GM21423 (cell line): ENCODE results near the gene TRABD2B.
"Not testable (repeated sequence)": the region's sequence is repeated elsewhere in the genome, so short reads cannot be mapped to it uniquely, and the experiment has no call there.

ENCODE experiments used
- ATAC-seq: cut with Tn5 transposase; IDR thresholded peaks from one replicate; pipeline ENCODE4 v1.9.1; 2021; ENCODE audit warnings: mild to moderate bottlenecking, moderate library complexity; ENCODE audit not compliant: unreplicated experiment

Gene TRABD2B

DNA sequence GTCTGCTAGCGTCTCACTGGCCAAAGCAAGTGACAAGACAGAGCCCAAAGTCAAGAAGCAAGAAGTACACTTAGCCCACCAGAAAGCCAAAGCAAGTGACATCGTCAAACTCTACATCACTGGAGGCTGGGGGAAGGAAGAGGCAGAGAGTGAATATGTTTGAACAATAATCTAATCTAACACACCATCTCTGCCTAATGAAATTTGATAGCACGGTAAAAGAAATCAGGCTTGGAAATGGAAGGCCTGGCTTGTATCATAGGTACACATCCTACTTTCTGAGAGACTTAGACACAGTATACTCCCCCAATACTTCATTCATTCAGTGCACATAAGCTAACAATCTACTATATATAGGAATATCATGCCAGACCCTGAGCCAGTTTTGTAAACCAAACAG is 26.3 kb downstream of the TRABD2B start:
- no peak for ATAC-seq

DNA sequence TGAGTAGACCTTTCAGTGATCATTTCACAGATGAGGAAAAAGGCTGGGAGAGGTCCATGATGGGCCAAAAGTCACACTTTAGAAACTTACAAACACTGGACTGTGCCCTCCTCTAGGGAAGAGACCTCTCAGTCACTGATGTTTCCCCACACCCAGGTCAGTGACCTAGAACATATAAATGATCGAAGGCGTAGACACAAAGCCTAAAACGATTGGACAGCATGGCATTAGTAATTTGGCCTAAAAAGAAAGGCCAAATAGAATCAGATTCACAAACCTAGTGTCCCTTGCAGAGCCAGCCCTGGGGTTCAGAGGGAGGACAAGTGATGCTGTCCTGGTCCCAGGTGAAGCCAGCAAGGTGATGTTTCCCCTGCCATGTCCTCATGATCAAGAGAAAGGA is 27.7 kb downstream of the TRABD2B start:
- no peak for ATAC-seq

DNA sequence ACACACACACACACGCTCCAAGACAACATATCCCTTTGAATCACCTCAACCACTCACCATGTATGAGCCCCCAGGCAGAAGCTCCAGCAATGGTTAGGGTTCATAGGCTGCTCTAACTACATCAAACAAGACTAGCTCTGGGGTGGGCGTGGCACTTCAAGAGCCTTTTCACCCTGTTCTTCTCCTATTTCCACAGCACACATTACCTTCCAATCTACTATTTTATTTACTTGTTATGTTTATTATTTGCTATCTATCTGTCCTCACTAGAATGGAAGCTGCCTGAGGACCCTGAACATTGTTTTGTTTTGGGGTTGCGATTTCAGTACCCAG is 28.7 kb downstream of the TRABD2B start:
- no peak for ATAC-seq

DNA sequence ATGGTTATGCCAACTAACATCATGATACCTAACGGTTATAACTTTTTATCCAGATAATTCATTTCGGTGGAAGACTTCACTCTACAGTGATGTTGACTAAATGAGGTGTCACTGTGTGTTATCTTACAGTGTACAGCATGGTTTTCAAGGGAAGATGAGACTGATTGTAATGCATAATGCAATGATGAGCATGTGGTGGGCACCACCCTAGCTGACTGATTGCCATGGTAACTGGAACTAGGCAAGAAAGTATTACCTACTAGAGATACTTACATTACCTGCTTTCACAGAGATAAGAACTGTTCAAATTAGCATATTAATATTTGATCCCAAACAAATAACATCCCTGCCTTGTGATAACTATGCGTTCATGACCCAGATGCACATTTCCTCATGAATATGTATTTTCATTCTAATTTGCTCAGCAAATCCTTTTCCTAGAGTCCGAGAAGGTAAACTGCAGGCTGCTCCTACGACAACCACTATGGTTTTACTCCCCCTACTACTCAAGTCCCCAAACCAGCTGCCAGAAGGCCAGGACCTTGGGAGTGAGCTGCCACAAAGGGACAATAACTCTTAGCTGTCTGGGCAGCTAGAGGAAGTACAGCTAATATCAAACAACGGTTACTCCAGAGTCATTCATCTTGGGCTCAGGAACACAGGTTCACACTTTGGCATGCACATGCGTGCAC is 29.2 kb downstream of the TRABD2B start:
- no peak for ATAC-seq

DNA sequence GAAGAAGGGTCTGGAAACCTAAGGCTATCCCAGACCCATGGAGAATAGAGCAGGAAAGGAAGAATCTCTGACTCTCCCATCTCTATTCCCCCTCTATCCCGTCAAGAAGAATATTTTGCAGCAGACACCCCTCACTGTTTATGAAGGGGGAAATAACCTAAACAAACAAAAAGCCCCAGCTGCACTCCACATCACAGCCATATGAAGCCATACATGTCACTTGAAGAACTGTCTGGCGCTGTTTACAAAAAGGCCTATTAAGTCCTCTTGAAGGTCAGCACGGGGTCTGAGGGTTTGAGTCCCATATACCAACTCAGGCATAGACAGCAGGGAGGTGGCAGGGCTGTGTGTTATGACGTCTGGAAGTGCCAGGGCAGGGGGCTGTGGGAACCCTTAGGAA is 31.4 kb downstream of the TRABD2B start:
- no peak for ATAC-seq

DNA sequence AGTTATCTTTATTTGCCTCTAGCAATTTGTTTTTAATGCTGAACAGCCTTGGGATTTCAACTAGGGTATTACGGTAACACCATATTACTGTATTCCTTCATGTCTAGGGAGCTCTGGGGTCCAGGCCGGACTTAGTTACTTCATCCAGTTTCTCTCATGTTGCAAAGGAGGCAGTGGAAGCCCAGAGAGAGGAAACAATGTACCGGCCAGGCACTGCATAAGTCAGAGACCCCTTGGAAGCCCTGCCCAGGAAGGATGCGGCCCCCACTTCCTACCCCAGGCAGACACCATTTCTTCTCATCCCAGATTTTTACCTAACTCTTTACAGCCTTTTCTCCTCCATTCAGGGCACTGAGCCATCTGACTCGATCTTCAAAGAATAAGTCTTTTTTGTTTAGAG is 32.5 kb downstream of the TRABD2B start:
- ATAC-seq: no peak

DNA sequence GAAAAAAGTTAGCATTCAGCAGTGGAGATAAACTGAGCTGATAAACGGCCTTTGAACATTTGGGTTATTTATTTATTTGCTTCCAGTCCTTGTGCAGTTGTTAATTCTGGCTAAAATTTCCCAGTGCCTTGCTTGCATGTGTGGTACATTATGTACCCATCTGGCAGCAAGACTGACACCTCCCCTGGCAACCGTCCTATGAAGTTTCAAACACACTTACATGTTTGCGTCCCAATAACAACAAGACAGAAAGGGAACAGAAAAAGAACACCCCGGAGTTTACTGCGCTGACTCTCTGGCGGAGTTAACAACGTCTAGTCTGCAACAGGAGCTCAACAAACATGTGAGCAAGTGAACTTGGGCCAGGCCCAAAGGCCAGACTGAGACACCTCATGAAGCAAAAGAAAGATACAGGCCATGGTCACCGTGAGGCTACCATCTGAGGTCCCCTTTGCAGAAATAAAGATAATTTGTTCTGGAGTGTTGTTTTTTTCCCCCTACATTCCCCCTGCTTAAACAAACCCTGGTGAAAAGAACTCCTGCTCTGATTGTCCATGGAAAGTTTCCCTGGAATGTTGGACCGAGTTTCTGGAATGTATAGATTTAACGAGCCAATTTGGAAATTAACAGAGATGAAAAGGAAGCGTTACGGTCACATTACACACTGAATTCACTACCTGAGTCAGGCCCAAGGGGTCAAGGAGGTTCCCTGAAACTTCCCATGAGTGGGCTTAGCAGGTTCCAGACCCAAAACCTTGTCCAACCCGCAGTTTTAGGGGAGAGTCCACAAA is 33.4 kb downstream of the TRABD2B start:
- ATAC-seq: no peak

DNA sequence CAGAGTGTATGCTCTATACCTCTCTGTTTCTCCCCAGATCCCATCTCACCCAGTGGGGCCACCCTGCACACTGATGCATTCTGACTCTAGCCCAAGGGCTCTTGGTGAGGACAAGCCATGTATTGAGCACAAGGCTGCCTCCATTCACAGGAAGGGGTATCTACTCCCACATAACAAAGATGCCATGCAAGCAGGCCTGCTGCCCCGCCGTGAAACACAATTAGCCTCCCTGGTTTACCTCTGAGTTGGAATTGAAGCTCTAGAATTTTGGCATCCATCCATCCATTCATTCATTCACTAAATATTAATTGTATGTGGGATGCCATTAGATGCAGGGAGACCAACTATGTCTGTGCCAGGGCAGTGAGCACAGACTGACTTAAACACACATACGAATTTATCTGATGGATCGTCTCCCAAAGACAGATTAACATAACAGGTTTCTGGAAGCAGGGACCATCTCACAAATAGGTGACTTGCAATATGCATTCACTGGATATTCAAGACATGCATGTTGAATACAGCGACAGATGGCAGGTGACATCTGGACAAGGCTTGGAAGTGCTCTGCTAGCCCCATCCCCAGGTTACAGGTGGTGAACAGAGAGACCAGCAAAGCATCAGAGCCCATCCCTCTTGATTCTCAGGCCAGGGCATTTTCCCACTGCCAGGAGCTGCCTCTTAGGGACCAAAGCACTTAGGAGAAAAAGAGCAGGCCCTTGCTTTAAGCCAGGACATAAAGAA is 34.3 kb downstream of the TRABD2B start:
- ATAC-seq: no peak

DNA sequence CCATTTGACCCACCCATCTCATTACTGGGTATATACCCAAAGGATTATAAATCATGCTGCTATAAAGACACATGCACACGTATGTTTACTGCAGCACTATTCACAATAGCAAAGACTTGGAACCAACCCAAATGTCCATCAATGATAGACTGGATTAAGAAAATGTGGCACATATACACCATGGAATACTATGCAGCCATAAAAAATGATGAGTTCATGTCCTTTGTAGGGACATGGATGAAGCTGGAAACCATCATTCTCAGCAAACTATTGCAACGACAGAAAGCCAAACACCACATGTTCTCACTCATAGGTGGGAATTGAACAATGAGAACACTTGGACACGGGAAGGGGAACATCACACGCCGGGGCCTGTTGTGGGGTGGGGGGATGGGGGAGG is 35.4 kb downstream of the TRABD2B start:
- not testable (repeated sequence) for ATAC-seq

DNA sequence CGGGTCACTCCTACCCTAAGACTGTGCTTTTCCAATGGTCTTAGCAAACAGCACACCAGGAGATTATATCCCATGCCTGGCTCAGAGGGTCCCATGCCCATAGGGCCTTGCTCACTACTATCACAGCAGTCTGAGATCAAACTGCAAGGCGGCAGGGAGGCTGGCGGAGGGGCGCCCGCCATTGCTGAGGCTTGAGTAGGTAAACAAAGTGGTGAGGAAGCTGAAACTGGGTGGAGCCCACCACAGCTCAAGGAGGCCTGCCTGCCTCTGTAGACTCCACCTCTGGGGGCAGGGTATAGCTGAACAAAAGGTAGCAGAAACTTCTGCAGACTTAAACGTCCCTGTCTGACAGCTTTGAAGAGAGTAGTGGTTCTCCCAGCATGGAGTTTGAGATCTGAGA is 40.7 kb downstream of the TRABD2B start:
- not testable (repeated sequence) for ATAC-seq

DNA sequence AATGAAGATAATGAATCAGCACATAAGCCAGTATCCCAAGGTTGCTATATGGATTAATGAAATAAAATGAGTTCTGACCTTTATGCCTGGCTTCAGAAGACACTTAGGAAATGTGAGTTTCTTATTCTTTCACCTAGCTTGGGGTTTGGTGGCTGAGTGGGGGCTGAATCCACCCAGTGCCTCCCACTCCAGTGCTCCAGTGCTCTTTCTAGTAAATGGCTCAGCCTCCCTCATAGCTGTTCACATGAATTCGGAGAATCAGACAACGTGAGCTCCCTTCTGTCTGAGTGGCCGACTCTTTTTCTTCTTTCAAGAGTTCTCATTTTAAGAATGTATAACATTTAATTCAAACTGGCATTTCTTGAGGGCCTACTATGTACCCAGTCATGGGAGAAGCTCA is 43.5 kb downstream of the TRABD2B start:
- ATAC-seq: no peak

DNA sequence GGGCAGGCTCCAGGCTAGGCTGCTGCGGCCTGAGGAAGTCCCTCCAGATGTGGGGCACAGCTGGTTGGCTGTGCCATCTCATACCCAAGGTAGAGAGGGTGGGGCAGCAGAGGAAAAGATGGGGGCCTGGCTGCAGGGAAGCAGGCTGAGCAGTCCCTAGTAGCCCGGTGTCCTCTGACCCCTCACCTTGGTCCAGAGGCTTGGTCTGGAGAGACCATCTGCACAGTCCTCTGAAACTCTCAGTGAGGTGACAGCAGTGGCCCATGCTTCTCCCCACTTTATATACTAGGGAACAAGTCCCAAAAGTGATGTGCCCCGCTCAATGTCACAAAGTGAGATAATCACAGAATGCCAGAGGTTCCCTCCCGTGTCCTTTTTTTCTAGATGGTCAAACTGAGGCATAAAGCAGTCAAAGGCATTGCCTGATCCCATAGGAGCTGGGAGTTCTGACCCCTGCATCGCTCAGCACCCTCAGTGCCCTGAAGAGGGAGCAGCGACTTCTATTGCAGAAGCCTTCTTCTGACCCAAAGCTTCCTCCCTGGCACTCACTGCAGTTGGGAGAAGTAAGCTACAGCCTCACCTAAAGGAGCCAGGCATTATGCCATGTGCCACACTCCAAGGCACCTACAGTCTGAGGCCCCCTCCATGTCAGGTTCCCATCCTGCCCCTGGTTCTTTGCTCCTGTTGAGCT is 45.5 kb downstream of the TRABD2B start:
- ATAC-seq: no peak

DNA sequence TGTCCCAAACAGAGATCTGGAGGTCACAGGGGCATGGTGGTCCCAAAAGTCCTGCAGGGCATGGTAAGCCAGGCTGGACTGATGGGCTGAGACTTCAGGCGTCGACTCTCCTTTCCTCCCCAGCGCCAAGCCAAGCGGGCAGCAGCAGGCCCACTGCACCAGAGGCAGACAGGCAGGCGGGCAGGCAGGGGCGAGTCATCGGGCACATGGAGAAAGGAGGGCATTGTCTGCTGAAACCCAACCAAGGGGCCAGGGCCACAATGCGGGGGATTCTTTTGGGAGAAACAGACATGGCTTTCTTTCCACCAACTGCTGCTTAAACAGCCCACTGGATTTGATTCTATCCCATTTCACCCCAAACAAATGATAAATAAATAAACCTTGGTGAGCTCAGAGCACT is 46.2 kb downstream of the TRABD2B start:
- ATAC-seq: no peak

DNA sequence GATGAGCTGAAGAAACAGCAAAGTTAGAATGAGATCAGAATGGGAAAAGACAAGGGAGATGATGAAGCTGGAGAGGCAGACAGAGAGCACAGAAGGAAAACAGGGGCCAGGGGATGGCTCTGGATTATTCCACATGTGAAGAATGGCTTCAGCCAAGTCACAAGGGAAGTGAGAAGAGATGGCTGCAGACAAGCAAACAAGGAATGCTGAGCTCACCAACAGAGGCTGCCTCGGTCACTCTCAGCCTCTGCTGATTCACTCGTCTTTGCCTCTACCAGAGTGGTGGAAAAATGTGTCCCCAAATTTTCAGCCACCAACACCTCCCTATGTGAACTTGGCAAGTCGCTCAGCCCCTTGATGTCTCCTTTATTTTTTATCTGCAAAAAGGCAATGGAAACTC is 46.7 kb downstream of the TRABD2B start:
- no peak for ATAC-seq

DNA sequence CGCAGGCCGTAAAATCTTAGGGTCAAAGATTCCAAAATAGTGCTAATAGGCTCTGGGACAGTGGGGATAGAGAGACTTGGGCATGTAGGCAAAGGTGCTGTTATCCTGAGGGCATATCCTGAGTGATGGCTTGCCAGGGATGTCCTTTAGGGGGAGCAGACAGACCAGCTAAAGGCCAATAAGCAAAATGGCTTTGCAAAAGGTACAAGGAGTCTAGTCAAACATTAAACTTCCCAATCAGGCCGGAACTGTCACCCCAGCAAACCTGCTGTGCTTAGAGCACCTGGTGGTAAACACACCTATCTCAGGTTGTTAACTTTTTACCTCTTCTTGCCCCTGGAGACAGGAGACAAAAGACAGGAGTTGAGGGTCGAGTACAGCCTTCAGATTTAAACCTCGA is 49.1 kb downstream of the TRABD2B start:
- no peak for ATAC-seq

DNA sequence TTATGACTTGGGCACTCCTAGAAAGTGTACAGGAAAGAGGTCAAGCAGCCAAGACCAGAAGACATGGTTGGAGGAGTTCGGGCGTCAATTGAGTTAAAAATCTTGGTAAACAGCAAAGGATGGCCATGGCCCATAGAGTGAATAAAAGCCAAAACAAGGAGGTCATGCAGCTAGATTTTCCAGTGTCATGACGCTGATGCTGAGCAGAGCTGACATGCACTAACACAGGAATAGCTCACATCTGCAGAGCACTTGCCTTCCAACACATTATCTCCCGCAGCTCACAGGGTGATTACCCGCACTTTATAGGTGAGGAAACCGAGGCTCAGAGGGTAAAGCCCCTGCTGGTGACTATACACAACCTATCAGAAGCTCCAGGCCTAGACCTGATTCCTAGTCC is 49.7 kb downstream of the TRABD2B start:
- ATAC-seq: no peak

DNA sequence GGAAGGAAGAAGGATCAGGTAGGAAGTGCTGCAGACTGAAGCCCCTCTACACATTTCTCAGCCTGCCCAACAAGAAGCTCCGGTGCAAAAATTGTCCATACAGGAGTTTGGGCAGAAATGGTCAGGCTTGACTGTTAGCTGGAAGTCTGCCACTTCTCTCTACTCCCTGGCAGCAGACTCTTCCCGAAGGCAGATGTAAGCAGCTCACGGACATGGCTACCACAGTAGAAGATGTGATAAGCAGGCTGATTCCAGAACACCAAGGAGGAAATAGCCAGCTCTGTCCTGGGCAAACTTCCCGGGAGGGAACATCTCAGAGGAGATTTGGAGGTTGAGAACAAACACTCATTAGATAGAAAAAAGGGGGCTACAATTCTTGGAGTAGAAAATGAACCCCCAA is 52.6 kb downstream of the TRABD2B start:
- ATAC-seq: no peak

DNA sequence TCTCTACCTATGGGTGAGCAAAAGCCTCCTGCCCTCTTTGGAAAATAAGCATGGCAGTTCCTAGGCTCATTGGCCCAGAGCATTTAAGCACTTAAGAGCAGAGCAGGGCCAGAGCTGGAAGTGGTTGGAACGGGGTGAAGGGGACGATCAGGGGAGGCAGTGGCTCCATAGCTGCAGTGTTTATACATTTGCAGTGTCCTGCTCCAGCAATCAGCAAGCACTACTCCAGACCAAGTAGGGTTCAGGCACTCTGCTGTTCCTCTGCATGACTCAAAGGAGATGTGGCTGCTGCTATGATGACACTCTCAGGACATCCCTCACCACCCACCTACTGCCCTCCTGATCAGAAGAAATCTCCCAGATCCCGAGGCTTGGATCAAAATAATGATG is 55.0 kb downstream of the TRABD2B start:
- no peak for ATAC-seq

DNA sequence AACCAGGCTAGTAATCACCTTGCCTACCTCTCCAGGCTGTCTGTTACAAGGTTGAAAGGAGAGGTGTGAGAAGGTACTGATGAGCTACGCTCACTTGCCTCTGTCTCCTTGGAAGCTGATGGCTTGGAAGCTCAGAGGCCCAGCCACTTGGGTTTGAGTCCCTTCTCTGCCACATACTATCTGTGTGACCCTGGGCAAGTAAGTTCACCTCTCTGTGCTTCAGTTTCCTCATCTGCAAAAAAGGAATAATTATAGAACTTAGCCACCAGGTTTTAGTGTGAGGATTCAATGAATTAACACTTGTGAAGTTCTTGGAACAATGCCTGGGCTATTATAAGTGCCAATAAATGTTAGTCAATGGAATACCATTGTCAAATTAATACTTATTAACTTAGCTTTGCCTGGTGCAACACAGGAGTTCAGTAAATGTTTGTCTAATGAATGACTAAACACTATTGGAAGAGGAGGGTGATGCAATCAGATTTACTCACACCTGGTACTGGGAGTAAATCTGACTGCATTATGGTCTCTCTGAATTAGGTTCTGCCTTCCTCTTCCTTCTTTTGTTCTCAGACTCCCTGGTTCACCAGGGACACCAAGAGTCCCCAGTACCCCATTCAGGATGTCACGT is 55.5 kb downstream of the TRABD2B start:
- no peak for ATAC-seq

DNA sequence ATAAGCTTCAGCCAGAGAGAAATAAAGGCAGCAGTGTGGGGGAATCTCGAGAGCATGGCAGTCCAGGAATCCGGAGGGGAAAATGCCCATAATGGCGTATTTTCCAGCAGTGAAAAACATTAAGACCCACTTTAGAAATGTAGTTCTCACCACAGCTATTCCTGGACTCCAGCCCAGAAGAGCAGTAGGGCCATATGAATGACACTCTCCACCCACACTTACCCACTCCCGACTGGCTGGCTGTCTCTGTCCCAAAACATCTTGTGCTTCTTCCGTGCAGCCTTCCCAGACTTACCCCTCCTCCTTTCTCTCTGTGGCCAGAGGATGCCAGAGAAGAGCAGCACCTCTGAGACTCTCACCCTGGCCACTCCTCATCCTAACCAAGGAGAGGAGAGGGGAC is 56.4 kb downstream of the TRABD2B start:
- ATAC-seq: no peak

DNA sequence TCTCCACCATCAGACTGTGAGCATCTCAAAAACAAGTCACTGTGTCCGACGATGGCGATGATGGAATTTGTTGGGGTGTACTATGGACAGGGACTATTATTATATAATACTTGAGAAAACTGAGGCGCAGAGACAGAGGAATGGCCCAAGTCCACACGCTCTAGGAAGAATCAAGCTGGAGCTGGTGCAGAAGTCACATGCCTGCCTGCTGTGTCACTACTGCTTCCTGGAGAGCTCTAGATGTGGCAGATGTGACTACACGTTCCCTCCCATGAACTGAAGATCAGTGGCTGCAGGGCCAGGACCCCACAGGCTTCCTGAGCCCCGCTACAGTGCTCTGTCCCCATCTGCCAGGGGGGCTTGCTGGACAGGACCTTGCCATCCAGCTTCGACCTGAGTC is 56.9 kb downstream of the TRABD2B start:
- ATAC-seq: no peak
